ENCODE results near the gene TXK. TPM values are rescaled to one million over a fixed set of nuclear protein-coding genes. Genes with fewer than 3 reads are reported as not detected.

The TXK gene
- polyA plus RNA-seq, 1 of the 3 experiments (the other 2 are of a cell fraction): 0.61 TPM

DNA sequence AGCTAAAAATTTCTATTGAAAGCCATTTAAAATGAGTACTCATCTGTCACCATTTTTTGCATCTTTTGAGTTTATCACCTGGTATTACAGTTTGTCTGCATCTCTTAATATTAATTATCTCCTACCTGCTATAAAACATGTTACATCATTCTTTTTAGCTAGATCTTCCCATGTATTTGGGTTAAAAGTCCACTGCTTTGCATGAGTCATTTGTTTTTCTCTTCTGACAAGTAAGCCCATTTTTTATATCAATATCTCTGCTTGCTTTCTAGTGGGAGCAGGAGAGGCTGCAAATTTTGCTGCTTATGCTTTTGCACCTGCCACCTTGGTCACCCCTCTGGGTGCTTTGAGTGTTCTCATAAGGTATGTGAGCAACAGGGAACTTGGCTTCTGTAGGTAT, 101.3 kb downstream of the TXK start:
- H2AFZ ChIP-seq (ENCODE audit: low read depth): no peak overlapping the region
- H3K27ac ChIP-seq (ENCODE audit: low read depth in 2 of 2, low read length in 1 of 2): peak overlapping the region in 1 of 2 experiments; percentile 24; a peak in 1 of 4 replicates
- DNase-seq: no peak
- H3K27me3 ChIP-seq (ENCODE audit: insufficient read depth): no peaks in the 10 kb centered on the region
- H4K20me1 ChIP-seq (ENCODE audit: insufficient read depth): no peaks in the 10 kb centered on the region
- H3K79me2 ChIP-seq (ENCODE audit: insufficient read depth): no peaks in the 10 kb centered on the region
- no peak overlapping the region for H3K4me2 ChIP-seq
- no peaks in the 10 kb centered on the region for H3K9me2 ChIP-seq
- peaks cover 0 to 4% of the 10 kb centered on the region in 2 experiments for H3K36me3 ChIP-seq (replicated peaks in 1 of 2; ENCODE audit: control insufficient read depth in 1 of 2, insufficient read depth in 2 of 2, low read length in 1 of 2)
- TF ChIP-seq FOSL2 (IDR thresholded peaks at IDR 0.05; ENCODE audit: borderline replicate concordance, low read depth) (no peak), IRF3 (IDR thresholded peaks at IDR 0.05; ENCODE audit: low read depth, low read length) (no peak), TCF12 (IDR thresholded peaks at IDR 0.05) (no peak), EP300 (IDR thresholded peaks at IDR 0.05; ENCODE audit: borderline replicate concordance in 1 of 2, low read depth in 1 of 2, low read length in 1 of 2) (no peak), SMC3 (IDR thresholded peaks at IDR 0.05; ENCODE audit: low read depth, low read length) (no peak), MXI1 (IDR thresholded peaks at IDR 0.05; ENCODE audit: low read depth, low read length) (no peak), NFIC (IDR thresholded peaks at IDR 0.05; ENCODE audit: borderline replicate concordance) (no peak), CTCF (IDR thresholded peaks at IDR 0.05) (no peak), ELF1 (IDR thresholded peaks at IDR 0.05) (no peak), YY1 (IDR thresholded peaks at IDR 0.05; ENCODE audit: low read depth) (no peak), FOXM1 (IDR thresholded peaks at IDR 0.05; ENCODE audit: low read depth) (no peak), PBX3 (IDR thresholded peaks at IDR 0.05) (no peak), USF2 (IDR thresholded peaks at IDR 0.05; ENCODE audit: borderline replicate concordance, low read depth, low read length) (no peak)
- TF ChIP-seq, protein P1, sequence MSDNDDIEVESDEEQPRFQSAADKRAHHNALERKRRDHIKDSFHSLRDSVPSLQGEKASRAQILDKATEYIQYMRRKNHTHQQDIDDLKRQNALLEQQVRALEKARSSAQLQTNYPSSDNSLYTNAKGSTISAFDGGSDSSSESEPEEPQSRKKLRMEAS (IDR thresholded peaks at IDR 0.05; ENCODE audit: low read depth): no peak
- TF ChIP-seq, protein P2, sequence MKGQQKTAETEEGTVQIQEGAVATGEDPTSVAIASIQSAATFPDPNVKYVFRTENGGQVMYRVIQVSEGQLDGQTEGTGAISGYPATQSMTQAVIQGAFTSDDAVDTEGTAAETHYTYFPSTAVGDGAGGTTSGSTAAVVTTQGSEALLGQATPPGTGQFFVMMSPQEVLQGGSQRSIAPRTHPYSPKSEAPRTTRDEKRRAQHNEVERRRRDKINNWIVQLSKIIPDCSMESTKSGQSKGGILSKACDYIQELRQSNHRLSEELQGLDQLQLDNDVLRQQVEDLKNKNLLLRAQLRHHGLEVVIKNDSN (IDR thresholded peaks at IDR 0.05; ENCODE audit: borderline replicate concordance, low read depth): no peak
- H3F3A ChIP-seq (replicated peaks; ENCODE audit: insufficient read depth): no peaks in the 10 kb centered on the region
- CTCF ChIA-PET: interaction anchor here (1.3 kb wide), 1 partner anchor 14 kb away, joined by 4 read pairs; no protein-coding TSS in a partner anchor
- POLR2A ChIA-PET: no interaction called here
- H3K4me1 ChIP-seq (ENCODE audit: control insufficient read depth in 1 of 2, insufficient read depth in 2 of 2, low read depth in 1 of 2, low read length in 1 of 2): no peaks in the 10 kb centered on the region
- H3K9ac ChIP-seq: no peak overlapping the region
- no peak overlapping the region for H3K4me3 ChIP-seq (ENCODE audit: low read depth in 2 of 2, low read length in 1 of 2)
- H3K9me3 ChIP-seq: no peaks in the 10 kb centered on the region
